Measurements from ENCODE around the gene TLK2.
"Not testable (repeated sequence)": the region's sequence is repeated elsewhere in the genome, so short reads cannot be mapped to it uniquely, and the experiment has no call there.

The TLK2 gene

DNA sequence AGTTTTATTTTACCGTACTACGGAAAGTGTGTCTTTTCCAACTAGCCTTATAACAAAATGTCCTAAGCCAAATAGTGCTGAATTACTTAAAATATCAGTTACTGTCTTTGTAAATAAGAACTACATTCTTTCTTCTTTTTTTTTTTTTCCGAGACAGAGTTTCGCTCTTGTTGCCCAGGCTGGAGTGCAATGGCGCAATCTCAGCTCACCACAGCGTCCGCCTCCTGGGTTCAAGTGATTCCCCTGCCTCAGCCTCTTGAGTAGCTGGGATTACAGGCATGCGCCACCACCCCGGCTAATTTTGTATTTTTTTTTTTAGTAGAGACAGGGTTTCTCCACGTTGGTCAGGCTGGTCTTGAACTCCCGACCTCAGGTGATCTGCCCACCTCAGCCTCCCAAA lies 113.2 kb downstream of the TLK2 start:
- not testable (repeated sequence) for H3K27ac ChIP-seq (ENCODE audit: low read length)

DNA sequence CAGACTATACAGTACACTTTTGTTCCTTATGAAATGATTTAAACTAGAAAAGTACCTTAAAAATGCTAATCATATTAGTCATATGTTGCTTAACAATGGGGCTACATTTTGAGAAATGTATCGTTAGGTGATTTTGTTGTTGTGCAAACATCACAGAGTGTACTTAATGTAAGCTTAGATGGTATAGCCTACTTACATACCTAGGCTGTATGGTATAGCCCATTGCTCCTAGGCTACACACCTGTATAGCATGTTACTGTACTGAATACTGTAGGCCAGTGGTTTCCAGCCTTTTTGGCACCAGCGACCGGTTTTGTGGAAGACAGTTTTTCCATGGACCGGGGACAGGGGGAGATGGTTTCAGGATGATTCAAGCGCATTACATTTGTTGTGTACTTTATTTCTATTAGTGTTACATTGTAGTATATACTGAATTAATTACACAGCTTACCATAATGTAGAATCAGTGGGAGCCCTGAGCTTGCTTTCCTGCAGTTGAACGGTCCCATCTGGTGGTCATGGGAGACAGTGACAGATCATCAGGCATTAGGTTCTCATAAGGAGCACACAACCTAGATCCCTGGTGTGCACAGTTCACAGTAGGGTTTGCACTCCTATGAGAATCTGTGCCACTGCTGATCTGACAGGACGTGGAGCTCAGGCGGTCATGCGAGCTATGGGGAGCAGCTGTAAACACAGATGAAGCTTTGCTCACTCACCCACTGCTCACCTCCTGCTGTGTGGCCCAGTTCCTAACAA lies 113.9 kb downstream of the TLK2 start:
- Histone ChIP-seq H3K36me3 (ENCODE audit: control insufficient read depth, low read depth, low read length) (peaks cover 31% of the 10 kb centered on the region), H3K27ac (ENCODE audit: low read length) (no peak overlapping the region), H3K4me3 (ENCODE audit: low read length) (no peak overlapping the region), H3K27me3 (ENCODE audit: control insufficient read depth, insufficient read depth, low read length) (no peaks in the 10 kb centered on the region), H3K4me1 (ENCODE audit: control insufficient read depth, low read depth, low read length) (no peaks in the 10 kb centered on the region), H3K9me3 (ENCODE audit: control insufficient read depth, low read depth, low read length) (no peaks in the 10 kb centered on the region), H3K9ac (ENCODE audit: low read length) (no peak overlapping the region)

More for the DNA sequence above, 113.2 kb downstream of the TLK2 start:
- H3K27me3 ChIP-seq (ENCODE audit: control insufficient read depth, insufficient read depth, low read length); H3K9me3 ChIP-seq (ENCODE audit: control insufficient read depth, low read depth, low read length); H3K9ac ChIP-seq (ENCODE audit: low read length); H3K4me1 ChIP-seq (ENCODE audit: control insufficient read depth, low read depth, low read length); H3K4me3 ChIP-seq (ENCODE audit: low read length): not testable (repeated sequence)
- peaks cover 24% of the 10 kb centered on the region for H3K36me3 ChIP-seq (ENCODE audit: control insufficient read depth, low read depth, low read length)

DNA sequence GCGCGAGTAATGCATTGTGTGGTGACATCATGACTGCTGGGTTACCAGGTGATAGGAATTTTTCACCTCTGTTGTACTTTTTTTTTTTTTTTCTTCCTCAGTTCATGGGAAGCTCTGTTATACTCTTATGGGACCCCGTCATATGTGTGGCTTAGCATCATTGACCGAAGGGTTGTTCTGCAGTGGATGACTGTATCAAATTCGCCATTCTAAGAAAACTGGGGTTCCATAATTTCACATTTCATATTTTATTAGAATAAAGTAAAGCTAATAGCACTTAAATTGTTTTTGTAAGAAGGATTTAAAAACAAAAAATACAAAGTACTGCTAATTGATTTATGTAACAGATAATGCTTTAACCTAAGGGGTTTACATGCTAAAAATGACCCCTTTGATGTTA lies 116.9 kb downstream of the TLK2 start:
- Histone ChIP-seq H3K27ac (ENCODE audit: low read length) (no peak overlapping the region), H3K9me3 (ENCODE audit: control insufficient read depth, low read depth, low read length) (no peaks in the 10 kb centered on the region), H3K4me3 (ENCODE audit: low read length) (no peak overlapping the region), H3K27me3 (ENCODE audit: control insufficient read depth, insufficient read depth, low read length) (no peaks in the 10 kb centered on the region), H3K9ac (ENCODE audit: low read length) (no peak overlapping the region), H3K4me1 (ENCODE audit: control insufficient read depth, low read depth, low read length) (no peaks in the 10 kb centered on the region), H3K36me3 (ENCODE audit: control insufficient read depth, low read depth, low read length) (peaks cover 37% of the 10 kb centered on the region)

DNA sequence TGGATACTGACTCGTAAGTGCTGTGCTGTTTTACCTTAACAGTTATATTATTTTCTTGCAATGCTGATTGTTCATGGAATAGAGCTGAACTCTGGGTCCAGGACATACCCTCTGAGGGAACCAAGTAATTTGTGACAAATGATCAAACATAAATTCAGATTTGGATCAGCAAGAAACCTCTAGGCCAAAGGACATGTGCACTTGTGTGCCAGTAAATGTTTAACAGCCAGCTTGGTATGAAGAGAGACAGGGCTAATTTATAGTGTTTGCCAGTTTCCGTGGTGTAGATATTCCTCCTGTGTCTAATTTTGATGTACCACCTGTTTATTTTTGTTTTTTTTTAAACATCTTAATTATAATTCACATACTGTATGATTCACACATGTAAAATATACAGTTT lies 118.0 kb downstream of the TLK2 start:
- Histone ChIP-seq H3K9ac (ENCODE audit: low read length) (no peak overlapping the region), H3K4me3 (ENCODE audit: low read length) (no peak overlapping the region)

DNA sequence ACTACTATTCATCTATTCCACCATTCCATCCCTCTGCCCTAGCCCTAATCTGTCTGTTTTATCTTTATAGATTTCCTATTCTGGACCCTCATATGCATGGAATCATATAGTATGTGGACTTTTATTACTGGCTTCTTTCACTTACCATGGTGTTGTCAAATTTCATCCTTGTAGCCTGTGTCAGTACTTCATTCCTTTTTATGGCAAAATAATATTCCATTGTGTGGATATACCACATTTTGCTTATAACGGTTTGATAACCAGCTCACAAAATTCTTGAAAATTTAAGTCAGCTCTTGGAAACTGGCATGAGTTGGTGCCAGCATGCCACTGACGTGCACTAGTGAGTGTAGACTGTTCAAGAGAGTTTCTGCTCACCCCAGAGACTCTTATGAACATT lies 118.5 kb downstream of the TLK2 start:
- no peaks in the 10 kb centered on the region for H3K9me3 ChIP-seq (ENCODE audit: control insufficient read depth, low read depth, low read length)
- H3K9ac ChIP-seq (ENCODE audit: low read length): no peak overlapping the region
- H3K4me1 ChIP-seq (ENCODE audit: control insufficient read depth, low read depth, low read length): no peaks in the 10 kb centered on the region
- H3K27me3 ChIP-seq (ENCODE audit: control insufficient read depth, insufficient read depth, low read length): no peaks in the 10 kb centered on the region
- H3K4me3 ChIP-seq (ENCODE audit: low read length): no peak overlapping the region
- no peak overlapping the region for H3K27ac ChIP-seq (ENCODE audit: low read length)
- H3K36me3 ChIP-seq (ENCODE audit: control insufficient read depth, low read depth, low read length): peaks cover 54% of the 10 kb centered on the region

More for the DNA sequence above, 118.0 kb downstream of the TLK2 start:
- H3K27ac ChIP-seq (ENCODE audit: low read length): no peak overlapping the region
- H3K36me3 ChIP-seq (ENCODE audit: control insufficient read depth, low read depth, low read length): peaks cover 49% of the 10 kb centered on the region
- no peaks in the 10 kb centered on the region for H3K27me3 ChIP-seq (ENCODE audit: control insufficient read depth, insufficient read depth, low read length)
- no peaks in the 10 kb centered on the region for H3K9me3 ChIP-seq (ENCODE audit: control insufficient read depth, low read depth, low read length)
- no peaks in the 10 kb centered on the region for H3K4me1 ChIP-seq (ENCODE audit: control insufficient read depth, low read depth, low read length)

DNA sequence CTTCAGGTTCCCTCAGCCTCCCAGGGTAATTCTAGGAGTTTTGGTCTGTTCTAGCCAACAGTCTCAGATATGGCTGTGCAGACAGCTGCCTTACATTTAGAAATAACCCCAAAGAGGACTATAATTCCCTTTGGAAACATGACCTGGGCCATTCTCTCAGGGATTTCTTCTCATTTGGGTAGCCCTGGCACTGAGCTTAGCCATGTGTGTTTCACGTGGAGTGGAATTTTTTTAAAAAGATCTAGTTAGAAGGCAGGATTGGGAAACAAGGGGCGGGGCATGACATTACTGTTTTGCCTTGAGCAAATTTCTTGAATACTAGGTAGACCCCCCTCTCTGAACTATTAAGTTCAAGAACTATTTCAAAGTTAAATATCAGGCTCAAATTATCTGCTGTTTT lies 119.3 kb downstream of the TLK2 start:
- H3K4me3 ChIP-seq (ENCODE audit: low read length): no peak overlapping the region
- no peaks in the 10 kb centered on the region for H3K9me3 ChIP-seq (ENCODE audit: control insufficient read depth, low read depth, low read length)
- no peaks in the 10 kb centered on the region for H3K4me1 ChIP-seq (ENCODE audit: control insufficient read depth, low read depth, low read length)
- H3K27me3 ChIP-seq (ENCODE audit: control insufficient read depth, insufficient read depth, low read length): no peaks in the 10 kb centered on the region
- no peak overlapping the region for H3K27ac ChIP-seq (ENCODE audit: low read length)
- H3K36me3 ChIP-seq (ENCODE audit: control insufficient read depth, low read depth, low read length): peaks cover 57% of the 10 kb centered on the region
- H3K9ac ChIP-seq (ENCODE audit: low read length): no peak overlapping the region

DNA sequence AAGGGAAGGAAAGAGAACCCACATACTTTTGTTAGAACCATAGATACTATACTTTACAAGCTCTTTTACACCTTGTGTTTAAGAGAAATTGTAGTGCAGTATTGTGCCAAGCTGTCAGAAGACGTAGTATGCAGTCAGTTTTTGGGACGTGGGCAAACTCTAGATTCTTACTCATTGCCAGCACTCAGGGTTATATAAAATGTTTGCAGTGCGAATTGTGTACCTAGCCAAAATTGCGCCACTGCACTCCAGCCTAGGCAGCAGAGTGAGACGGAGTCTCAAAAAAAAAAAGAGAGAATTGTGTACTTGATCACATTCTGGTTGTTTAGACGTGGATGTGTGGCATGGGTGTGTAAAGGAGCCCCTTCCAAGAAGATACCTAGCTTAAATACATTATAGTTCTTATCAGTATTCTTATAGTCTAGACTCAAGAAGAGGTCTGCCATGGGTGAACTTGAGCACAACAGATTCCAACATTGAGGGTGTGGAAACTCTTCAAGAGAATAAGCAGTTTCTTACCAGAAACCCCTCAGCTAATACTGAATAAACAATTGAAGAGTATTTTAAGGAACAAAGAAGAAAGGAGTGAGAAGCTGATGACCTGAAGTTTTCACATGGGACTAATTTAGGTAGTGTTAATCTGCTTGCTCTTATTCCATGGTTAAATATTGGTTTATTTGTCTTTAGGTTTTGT lies 121.5 kb downstream of the TLK2 start:
- no peak overlapping the region for H3K4me3 ChIP-seq (ENCODE audit: low read length)
- H3K9me3 ChIP-seq (ENCODE audit: control insufficient read depth, low read depth, low read length): no peaks in the 10 kb centered on the region
- no peak overlapping the region for H3K9ac ChIP-seq (ENCODE audit: low read length)
- no peaks in the 10 kb centered on the region for H3K4me1 ChIP-seq (ENCODE audit: control insufficient read depth, low read depth, low read length)
- H3K27me3 ChIP-seq (ENCODE audit: control insufficient read depth, insufficient read depth, low read length): no peaks in the 10 kb centered on the region
- no peak overlapping the region for H3K27ac ChIP-seq (ENCODE audit: low read length)
- peaks cover 59% of the 10 kb centered on the region for H3K36me3 ChIP-seq (ENCODE audit: control insufficient read depth, low read depth, low read length)

DNA sequence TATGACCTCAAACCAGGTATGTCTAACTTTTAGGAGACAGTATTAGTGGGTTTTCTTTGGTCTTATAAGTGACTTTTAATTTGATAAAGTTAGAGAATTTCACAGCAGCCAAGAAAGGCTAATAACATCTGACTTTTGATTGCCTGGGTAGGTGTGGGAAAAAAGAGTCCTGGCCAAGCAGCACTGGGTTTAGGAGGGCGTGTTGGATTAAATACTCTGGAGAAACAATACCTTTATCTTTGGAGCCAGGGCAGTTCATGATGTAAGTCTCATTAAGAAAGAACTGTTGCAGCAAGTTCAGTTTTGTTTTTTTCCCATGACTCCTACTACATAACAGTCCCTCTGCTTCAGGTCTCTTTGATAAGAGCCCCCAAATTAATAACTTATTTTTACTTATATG lies 122.2 kb downstream of the TLK2 start:
- H3K9me3 ChIP-seq (ENCODE audit: control insufficient read depth, low read depth, low read length): no peaks in the 10 kb centered on the region
- no peak overlapping the region for H3K27ac ChIP-seq (ENCODE audit: low read length)
- H3K27me3 ChIP-seq (ENCODE audit: control insufficient read depth, insufficient read depth, low read length): no peaks in the 10 kb centered on the region
- H3K9ac ChIP-seq (ENCODE audit: low read length): no peak overlapping the region
- peaks cover 53% of the 10 kb centered on the region for H3K36me3 ChIP-seq (ENCODE audit: control insufficient read depth, low read depth, low read length)
- no peak overlapping the region for H3K4me3 ChIP-seq (ENCODE audit: low read length)
- H3K4me1 ChIP-seq (ENCODE audit: control insufficient read depth, low read depth, low read length): no peaks in the 10 kb centered on the region

DNA sequence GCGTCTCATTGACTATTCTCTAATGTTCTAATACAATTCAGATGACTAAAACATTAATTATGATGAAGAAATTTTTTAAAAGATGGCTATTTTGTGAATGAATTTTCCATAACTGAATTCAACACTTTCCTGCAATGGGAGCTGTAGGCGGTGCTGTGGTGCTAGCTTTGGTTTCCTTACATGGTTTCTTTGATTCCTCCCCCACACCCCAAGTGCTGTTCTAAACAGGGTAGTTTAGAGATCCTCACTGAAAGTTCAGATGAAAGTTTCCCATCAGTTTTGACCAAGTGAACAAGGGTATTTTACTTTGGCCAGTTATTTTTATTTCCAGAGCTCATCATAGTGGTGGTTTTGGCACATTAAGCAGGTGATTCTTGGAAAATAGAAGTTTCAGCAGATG lies 122.8 kb downstream of the TLK2 start:
- Histone ChIP-seq H3K9me3 (ENCODE audit: control insufficient read depth, low read depth, low read length) (no peaks in the 10 kb centered on the region), H3K27me3 (ENCODE audit: control insufficient read depth, insufficient read depth, low read length) (no peaks in the 10 kb centered on the region), H3K27ac (ENCODE audit: low read length) (no peak overlapping the region), H3K4me3 (ENCODE audit: low read length) (no peak overlapping the region), H3K36me3 (ENCODE audit: control insufficient read depth, low read depth, low read length) (peaks cover 57% of the 10 kb centered on the region), H3K4me1 (ENCODE audit: control insufficient read depth, low read depth, low read length) (no peaks in the 10 kb centered on the region), H3K9ac (ENCODE audit: low read length) (no peak overlapping the region)

DNA sequence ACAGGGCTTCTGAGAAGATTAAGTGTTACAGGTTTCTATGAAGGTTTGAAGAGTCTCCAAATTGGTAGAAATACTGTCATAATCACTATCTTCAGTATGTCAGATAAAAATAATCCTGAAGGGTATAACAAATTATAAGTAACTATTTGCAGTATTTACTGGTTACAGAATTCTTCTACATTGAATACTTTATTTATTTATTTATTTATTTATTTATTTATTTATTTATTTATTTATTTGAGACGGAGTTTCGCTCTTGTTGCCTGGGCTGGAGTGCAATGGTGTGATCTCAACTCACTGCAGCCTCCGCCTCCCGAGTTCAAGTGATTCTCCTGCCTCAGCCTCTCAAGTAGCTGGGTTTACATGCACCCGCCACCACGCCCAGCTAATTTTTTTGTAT lies 125.2 kb downstream of the TLK2 start:
- H3K4me3 ChIP-seq (ENCODE audit: low read length); H3K27me3 ChIP-seq (ENCODE audit: control insufficient read depth, insufficient read depth, low read length); H3K9me3 ChIP-seq (ENCODE audit: control insufficient read depth, low read depth, low read length); H3K27ac ChIP-seq (ENCODE audit: low read length); H3K9ac ChIP-seq (ENCODE audit: low read length); H3K4me1 ChIP-seq (ENCODE audit: control insufficient read depth, low read depth, low read length): not testable (repeated sequence)
- peaks cover 62% of the 10 kb centered on the region for H3K36me3 ChIP-seq (ENCODE audit: control insufficient read depth, low read depth, low read length)

DNA sequence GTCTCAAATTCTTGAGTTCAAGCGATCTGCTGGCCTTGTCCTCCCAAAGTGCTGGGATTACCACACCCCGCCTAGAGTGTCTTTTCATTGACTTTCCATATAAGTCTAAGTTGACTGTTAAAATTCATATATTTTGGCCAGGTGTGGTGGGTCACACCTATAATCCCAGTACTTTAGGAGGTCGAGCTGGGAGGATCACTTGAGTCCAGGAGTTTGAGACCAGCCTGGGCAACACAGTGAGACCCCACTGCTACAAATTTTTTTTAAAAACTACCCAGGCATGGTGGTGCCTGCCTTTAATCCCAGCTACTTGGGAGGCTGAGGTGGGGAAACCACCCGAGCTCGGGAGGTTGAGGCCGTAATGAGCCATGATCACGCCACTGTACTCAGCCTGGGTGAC lies 127.0 kb downstream of the TLK2 start:
- Histone ChIP-seq H3K27ac (ENCODE audit: low read length) (no peak overlapping the region), H3K4me1 (ENCODE audit: control insufficient read depth, low read depth, low read length) (no peaks in the 10 kb centered on the region), H3K36me3 (ENCODE audit: control insufficient read depth, low read depth, low read length) (peaks cover 69% of the 10 kb centered on the region), H3K4me3 (ENCODE audit: low read length) (no peak overlapping the region), H3K27me3 (ENCODE audit: control insufficient read depth, insufficient read depth, low read length) (no peaks in the 10 kb centered on the region), H3K9me3 (ENCODE audit: control insufficient read depth, low read depth, low read length) (no peaks in the 10 kb centered on the region), H3K9ac (ENCODE audit: low read length) (no peak overlapping the region)

DNA sequence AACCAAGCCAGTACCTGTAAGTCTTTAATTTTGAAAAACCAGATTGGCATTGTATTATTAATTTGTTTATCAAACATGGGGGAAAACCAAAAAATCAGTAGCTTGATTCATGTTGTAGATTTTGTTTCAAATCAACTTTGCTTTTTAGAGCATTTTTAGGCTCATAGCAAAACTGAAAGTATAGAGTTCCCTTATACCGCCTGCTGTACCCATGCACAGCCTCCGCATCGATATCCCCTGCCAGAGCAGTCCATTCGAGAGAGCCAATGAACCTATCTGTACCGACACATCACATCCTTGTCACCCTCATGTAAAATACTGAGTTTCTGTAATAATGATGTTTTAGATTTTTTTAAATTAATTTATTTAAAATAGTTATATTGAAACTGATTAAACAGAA lies 132.7 kb downstream of the TLK2 start:
- Histone ChIP-seq H3K27me3 (ENCODE audit: control insufficient read depth, insufficient read depth, low read length) (no peaks in the 10 kb centered on the region), H3K4me1 (ENCODE audit: control insufficient read depth, low read depth, low read length) (no peaks in the 10 kb centered on the region), H3K9ac (ENCODE audit: low read length) (no peak overlapping the region), H3K4me3 (ENCODE audit: low read length) (no peak overlapping the region), H3K27ac (ENCODE audit: low read length) (no peak overlapping the region), H3K36me3 (ENCODE audit: control insufficient read depth, low read depth, low read length) (peaks cover 56% of the 10 kb centered on the region), H3K9me3 (ENCODE audit: control insufficient read depth, low read depth, low read length) (no peaks in the 10 kb centered on the region)

Measured in iPS-18a (cell line).